IPS-NIHi7 (cell line): ENCODE results near the gene ZCCHC13.
"Not testable (repeated sequence)": the region's sequence is repeated elsewhere in the genome, so short reads cannot be mapped to it uniquely, and the experiment has no call there.

Experiments used
- DNase-seq: peaks from one replicate; pipeline ENCODE4 v3.0.0; 2012; ENCODE audit warnings: mixed read lengths; ENCODE audit errors: extremely low spot score

ZCCHC13 gene

DNA sequence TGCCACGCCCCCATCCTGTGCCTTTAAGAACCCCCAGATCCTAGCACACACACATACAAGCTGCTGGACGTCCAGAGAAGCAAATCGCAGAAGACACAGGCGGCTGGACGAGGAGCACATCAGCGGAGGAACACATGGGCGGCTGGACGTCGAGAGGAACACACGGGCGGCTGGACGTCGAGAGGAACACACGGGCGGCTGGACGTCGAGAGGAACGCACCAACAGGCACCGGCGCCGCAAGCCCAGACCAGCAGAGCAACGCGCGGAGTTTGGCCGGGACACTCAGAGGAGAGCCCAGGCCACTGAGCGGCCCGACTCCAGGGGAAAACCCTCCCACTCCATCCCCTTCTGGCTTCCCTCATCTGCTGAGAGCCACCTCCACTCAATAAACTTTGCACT is 17.2 kb downstream of the ZCCHC13 start:
- no peak for DNase-seq

DNA sequence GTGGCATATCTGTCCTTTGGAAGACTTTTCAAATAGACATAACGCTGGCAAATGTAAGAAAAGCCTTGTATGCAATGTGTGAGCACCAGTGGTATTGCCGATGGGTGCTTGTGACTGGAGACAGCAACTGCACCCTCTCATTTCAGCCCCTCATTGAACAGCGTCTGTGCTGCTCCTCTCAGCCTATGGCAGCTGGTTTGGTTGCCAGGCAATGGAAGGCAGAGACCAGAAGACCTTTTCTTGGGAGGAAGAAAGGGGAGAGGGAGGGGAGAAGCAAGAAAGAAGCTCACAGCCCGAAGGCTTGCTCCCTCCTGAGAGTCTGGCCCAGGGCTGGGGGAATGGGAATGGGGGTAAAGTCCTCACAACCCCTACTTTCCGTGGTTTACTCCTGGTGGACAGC is 20.2 kb downstream of the ZCCHC13 start:
- DNase-seq: no peak

DNA sequence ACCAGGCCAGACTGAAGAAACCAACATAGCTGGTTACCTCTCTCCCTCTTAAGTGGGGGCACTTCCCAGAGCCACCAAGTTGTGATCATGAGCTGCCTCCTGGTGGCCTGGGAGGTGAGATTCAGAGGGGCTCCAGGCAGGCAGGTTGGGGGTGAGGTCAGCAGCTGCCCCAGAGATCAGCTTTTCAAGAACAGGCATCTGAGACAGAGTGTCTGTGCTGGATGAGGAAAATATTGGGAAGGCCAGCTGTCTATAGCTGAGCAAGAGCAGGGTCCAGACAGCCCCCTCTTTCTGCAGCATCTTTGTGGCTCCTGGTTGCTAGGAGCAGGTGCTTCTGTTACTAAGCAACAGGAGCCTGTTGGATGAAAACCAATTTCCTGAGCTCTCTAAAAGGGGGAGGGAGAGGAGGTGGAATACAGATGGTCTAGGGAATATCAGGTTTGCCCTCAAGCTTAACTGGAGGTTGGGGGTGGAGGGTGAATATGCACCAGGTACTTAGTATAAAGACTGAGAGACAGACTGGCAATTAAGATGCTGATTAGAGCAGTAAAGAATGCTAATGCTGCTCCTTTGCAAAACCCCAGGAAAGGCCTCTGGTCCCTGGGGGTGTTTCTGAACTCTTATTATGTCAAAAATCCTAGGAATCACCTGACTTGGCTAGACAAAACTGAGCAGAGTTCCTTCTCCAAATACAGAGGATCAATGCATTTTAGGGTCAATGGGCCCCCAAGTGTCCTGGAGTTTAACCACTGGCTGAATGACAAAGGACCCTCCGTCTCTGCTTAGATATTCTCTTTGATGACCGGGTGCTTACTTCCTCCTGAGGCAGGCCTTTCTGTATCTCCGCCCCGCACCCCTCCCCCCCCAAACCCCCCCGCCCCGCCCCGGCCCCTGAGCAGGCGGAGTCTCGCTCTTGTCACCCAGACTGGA is 21.4 kb downstream of the ZCCHC13 start:
- peak; percentile 83 for DNase-seq

DNA sequence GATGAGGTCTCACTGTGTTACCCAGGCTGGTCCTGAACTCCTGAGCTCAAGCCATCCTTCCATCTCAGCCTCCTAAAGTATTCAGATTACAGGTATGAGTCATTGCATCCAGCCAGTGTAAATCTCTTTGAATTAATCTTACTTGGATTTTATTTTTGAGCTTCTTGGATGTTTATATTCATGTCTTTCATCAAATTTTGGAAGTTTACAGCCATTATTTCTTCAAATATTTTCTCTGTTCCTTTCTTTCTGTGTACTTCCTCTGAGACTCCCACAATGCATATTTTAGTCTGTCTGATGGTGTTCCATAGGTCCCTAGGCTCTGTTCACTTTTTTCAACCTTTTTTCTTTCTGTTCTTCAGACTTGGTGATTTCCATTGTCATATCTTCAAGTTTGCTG is 34.9 kb downstream of the ZCCHC13 start:
- no peak for DNase-seq

DNA sequence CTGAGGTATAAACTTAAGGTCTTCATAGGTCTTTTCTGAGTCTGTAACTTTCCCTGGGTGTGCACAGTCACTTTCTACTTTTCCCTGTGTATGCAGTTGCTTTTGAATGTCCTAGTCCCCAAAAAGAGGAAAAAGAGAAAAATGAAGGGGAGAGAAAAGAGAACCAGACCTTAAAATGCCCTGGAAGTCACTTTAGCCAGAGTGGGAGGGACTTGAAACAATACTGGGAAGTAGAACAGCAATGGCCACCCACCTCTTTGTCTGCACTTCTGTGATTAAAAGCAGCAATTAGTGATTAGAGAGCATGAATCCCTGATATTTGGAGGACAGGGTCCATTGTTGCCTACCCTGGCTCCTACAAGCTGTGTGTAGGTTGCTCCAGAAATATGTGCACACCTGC is 36.1 kb downstream of the ZCCHC13 start:
- no peak for DNase-seq

DNA sequence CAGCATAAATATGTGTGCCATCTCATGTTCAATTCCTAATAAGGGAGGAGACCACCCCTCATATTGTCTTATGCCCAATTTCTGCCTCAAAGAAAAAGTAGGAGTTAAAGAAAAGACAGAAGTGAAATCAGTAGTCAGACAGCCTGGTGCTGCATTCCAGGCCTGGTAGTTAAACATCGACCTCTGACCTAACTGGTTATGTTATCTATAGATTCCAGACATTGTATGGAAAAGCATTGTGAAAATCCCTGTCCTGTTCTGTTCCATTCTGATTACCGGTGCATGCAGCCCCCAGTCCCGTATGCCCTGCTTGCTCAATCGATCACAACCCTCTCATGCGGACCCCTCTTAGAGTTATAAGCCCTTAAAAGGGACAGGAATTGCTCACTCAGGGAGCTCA is 38.2 kb downstream of the ZCCHC13 start:
- not testable (repeated sequence) for DNase-seq

DNA sequence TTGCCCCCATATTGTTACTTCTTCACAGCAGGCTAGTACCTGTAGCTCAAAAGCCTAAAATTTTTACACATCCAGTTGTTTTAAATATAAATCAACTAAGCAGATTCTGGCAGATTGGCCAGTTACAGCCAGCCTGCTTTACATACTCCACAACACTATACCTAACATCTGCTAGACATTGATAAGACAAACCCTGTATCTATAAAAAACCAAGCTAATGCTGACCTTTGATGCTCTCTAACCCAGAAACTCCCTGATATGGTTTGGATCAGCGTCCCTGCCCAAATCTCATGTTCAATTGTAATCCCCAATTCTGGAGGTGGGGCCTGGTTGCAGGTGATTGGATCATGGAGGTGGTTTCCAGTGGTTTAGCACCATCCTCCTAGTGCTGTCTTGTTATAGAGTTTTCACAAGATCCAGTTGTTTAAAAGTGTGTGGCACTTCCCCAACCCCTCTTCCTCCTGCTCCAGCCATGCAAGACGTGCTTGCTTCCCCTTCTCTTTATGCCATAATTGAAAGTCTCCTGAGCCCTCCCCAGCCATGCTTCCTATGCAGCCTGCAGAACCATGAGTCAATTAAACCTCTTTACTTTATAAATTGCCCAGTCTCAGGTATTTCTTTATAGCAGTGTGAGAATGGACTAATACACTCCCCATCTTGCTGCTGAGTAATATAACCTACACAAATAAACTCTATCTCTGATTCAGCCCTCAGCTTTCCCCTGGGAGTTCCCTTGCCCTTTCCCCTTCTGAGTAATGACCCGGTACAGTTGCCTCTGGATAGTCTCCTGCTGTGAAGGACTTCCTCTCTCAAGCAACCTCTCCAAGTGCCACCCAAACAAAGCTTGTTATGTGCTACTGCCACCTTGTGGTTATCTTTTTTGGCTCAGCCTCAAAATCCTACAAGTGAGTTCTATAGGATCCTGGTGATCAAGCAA is 39.6 kb downstream of the ZCCHC13 start:
- peak; percentile 85 for DNase-seq

DNA sequence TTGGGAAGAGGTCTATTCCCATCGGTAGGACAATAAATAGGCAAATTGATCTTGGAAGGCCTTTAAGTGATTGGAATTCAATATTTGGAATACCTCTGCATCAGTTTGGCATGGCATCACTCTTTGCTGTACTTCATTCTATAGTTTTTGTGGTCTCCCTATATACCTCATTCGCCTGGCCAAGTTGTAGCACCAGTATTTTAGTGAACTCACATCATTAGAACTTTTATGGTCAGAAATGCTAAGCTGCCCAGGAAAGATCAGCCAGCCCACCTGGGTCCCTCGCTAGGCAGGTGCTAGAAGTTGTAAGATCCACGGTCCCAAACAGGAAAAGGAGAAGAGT is 40.3 kb downstream of the ZCCHC13 start:
- no peak for DNase-seq

DNA sequence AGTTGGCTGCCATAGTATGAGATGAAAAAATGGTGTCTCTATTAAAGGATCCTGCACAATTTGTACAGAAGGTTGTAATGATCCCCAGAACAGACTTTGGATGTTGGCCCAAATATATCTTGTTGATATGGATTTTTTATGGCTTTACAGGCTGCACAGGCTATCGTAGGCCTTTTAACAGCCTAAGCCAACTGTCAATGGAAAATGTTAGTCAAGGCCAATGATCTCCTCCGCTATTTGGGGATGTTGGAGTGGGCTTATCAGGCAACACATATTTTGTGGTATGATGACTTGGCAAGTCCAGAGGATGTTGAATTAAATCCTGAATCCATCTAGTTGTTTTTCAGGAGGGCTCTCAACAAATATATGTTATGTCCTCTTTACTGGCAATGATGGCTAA is 42.1 kb downstream of the ZCCHC13 start:
- no peak for DNase-seq

DNA sequence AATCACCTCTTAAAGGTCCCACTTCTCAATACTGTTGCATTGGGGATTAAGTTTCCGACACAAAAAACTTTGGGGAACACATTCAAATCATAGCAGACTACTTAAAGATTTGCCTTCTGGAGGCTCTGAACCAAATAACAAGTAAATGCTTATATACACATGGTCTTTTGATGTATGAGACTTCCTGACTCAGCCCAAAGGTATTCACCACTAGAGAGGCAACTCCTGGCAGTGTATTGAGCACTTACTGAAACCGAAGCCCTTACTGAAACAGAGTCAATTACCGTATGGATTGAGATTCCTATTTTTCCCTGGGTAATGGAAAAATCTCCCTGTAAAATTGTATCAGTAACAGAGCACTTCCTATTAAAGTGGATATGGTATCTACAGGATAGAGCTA is 45.4 kb downstream of the ZCCHC13 start:
- no peak for DNase-seq

DNA sequence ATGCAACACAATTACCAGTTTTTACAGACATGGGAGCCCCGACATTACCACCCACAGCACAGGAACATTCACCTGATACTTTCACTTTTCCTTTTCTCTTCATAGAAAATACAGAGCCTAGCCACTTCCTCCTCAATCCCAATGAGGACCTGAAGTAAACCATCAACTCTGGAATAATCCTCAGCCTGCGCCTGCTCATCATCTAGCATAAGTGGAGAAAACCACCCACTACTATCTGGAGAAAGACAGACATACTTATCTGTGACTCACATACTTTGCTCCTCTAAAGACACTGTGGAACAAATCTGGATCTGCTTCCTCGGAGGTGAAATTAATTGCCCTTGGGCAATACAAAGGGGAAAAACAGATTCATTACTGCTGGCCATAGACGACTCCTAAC is 47.8 kb downstream of the ZCCHC13 start:
- DNase-seq: no peak

DNA sequence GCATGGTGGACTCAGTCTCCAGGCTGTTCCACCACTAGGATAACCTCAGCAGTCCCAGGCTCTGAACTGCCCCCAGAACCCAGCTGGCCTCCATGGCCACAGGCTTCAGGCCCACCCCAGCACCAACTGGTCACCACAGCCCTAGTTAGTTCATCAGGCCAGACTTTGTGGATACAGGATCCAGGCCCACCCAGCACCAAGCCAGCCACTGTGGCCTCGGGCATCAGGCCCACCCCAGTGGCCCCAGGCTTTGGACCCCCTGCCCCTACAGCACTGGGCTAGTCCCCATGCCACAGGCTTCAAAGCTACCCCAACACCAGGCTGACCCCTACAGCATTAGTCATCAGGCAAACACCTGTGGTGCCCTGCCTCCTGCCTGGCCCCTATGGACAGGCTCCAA is 50.0 kb downstream of the ZCCHC13 start:
- DNase-seq: no peak
